ENCODE measurements around the gene ANKRD13A. TPM values are rescaled to one million over a fixed set of nuclear protein-coding genes. Genes with fewer than 3 reads are reported as not detected.

Gene ANKRD13A
- total and polyA plus RNA-seq, 2 of the 13 experiments (the other 11 are each of a cell fraction or from before 2014, with no cell fraction given): 34.1 to 41.6 TPM

DNA sequence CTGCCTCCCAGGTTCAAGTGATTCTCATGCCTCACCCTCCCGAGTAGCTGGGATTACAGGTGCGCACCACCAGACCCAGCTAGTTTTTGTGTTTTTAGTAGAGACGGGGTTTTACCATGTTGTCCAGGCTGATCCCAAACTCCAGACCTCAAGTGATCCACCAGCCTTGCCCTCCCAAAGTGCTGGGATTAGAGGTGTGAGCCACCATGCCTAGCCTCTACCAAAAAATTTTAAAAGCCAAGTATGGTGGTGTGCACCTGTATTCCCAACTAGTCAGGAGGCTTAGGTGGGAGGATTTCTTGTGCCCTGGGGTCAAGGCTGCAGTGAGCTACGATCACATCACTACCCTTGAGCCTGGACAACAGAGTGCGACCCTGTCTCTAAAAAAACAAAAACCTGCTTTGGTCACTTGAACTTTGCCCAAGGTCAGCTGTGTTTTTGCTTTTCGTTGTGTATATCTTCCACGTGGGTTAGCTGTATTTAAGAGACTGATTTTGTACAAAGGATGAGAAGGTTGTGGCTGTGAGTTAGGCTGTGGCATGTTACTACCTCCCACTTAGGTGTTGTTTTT, 36.4 kb downstream of the ANKRD13A start (continued):
- TF ChIP-seq, protein P1, sequence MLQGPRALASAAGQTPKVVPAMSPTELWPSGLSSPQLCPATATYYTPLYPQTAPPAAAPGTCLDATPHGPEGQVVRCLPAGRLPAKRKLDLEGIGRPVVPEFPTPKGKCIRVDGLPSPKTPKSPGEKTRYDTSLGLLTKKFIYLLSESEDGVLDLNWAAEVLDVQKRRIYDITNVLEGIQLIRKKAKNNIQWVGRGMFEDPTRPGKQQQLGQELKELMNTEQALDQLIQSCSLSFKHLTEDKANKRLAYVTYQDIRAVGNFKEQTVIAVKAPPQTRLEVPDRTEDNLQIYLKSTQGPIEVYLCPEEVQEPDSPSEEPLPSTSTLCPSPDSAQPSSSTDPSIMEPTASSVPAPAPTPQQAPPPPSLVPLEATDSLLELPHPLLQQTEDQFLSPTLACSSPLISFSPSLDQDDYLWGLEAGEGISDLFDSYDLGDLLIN (CRISPR knock-in tag; IDR thresholded peaks at IDR 0.05; ENCODE audit: borderline replicate concordance): no peak
- TF ChIP-seq, protein P2, sequence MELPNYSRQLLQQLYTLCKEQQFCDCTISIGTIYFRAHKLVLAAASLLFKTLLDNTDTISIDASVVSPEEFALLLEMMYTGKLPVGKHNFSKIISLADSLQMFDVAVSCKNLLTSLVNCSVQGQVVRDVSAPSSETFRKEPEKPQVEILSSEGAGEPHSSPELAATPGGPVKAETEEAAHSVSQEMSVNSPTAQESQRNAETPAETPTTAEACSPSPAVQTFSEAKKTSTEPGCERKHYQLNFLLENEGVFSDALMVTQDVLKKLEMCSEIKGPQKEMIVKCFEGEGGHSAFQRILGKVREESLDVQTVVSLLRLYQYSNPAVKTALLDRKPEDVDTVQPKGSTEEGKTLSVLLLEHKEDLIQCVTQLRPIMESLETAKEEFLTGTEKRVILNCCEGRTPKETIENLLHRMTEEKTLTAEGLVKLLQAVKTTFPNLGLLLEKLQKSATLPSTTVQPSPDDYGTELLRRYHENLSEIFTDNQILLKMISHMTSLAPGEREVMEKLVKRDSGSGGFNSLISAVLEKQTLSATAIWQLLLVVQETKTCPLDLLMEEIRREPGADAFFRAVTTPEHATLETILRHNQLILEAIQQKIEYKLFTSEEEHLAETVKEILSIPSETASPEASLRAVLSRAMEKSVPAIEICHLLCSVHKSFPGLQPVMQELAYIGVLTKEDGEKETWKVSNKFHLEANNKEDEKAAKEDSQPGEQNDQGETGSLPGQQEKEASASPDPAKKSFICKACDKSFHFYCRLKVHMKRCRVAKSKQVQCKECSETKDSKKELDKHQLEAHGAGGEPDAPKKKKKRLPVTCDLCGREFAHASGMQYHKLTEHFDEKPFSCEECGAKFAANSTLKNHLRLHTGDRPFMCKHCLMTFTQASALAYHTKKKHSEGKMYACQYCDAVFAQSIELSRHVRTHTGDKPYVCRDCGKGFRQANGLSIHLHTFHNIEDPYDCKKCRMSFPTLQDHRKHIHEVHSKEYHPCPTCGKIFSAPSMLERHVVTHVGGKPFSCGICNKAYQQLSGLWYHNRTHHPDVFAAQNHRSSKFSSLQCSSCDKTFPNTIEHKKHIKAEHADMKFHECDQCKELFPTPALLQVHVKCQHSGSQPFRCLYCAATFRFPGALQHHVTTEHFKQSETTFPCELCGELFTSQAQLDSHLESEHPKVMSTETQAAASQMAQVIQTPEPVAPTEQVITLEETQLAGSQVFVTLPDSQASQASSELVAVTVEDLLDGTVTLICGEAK (IDR thresholded peaks at IDR 0.05): no peak
- TF ChIP-seq, protein P2 (CRISPR knock-in tag; IDR thresholded peaks at IDR 0.05): no peak
- TF ChIP-seq THAP11 (CRISPR knock-in tag; IDR thresholded peaks at IDR 0.05) (peak; percentile 44; the same call in 1 of the 2 replicates), KDM2A (CRISPR knock-in tag; IDR thresholded peaks at IDR 0.05; ENCODE audit: borderline replicate concordance, low read depth) (no peak), BCL6 (CRISPR knock-in tag; IDR thresholded peaks at IDR 0.05) (peak; percentile 60), RCOR2 (CRISPR knock-in tag; IDR thresholded peaks at IDR 0.05) (peak; percentile 60), RARG (CRISPR knock-in tag; IDR thresholded peaks at IDR 0.05; ENCODE audit: low read depth) (no peak), HNF4A (CRISPR knock-in tag; IDR thresholded peaks at IDR 0.05) (peak; percentile 95), RXRB (CRISPR knock-in tag; IDR thresholded peaks at IDR 0.05; ENCODE audit: borderline replicate concordance) (peak; percentile 89), ZNF317 (CRISPR knock-in tag; IDR thresholded peaks at IDR 0.05) (0 out of 2 replicates have a peak, but pooled peaks have one; percentile 22), FOXA3 (CRISPR knock-in tag; IDR thresholded peaks at IDR 0.05) (peak; percentile 66; the same call in 1 of the 2 replicates)
- TF ChIP-seq, protein P3, sequence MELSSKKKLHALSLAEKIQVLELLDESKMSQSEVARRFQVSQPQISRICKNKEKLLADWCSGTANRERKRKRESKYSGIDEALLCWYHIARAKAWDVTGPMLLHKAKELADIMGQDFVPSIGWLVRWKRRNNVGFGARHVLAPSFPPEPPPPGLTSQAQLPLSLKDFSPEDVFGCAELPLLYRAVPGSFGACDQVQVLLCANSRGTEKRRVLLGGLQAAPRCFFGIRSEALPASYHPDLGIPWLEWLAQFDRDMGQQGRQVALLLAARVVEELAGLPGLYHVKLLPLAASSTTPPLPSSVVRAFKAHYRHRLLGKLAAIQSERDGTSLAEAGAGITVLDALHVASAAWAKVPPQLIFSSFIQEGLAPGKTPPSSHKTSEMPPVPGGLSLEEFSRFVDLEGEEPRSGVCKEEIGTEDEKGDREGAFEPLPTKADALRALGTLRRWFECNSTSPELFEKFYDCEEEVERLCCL (CRISPR knock-in tag; IDR thresholded peaks at IDR 0.05; ENCODE audit: borderline replicate concordance): no peak
- TF ChIP-seq, protein P4, sequence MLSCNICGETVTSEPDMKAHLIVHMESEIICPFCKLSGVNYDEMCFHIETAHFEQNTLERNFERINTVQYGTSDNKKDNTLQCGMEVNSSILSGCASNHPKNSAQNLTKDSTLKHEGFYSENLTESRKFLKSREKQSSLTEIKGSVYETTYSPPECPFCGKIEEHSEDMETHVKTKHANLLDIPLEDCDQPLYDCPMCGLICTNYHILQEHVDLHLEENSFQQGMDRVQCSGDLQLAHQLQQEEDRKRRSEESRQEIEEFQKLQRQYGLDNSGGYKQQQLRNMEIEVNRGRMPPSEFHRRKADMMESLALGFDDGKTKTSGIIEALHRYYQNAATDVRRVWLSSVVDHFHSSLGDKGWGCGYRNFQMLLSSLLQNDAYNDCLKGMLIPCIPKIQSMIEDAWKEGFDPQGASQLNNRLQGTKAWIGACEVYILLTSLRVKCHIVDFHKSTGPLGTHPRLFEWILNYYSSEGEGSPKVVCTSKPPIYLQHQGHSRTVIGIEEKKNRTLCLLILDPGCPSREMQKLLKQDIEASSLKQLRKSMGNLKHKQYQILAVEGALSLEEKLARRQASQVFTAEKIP (CRISPR knock-in tag; IDR thresholded peaks at IDR 0.05; ENCODE audit: borderline replicate concordance): no peak

All from HepG2 (cell line).